Neuronal stem cell (in vitro differentiated cells): Measurements from ENCODE around the gene PLEKHD1.
"Not testable (repeated sequence)": the region's sequence is repeated elsewhere in the genome, so short reads cannot be mapped to it uniquely, and the experiment has no call there.

Source experiments
- DNase-seq: peaks from one replicate; pipeline ENCODE4 v3.0.0-alpha.2; 2013; ENCODE audit warnings: low spot score
- H2AFZ ChIP-seq: one replicate; pipeline ENCODE4 v1.6.1; 2013; ENCODE audit warnings: mild to moderate bottlenecking, low read length, inconsistent platforms
- H2AK5ac ChIP-seq: 2 replicates; pipeline ENCODE4 v1.6.1; 2013; ENCODE audit warnings: low read depth, mild to moderate bottlenecking, inconsistent platforms, low read length, moderate library complexity, mixed read lengths
- H2BK120ac ChIP-seq: 2 replicates; pipeline ENCODE4 v1.6.1; 2013; ENCODE audit warnings: low read depth, mild to moderate bottlenecking, inconsistent platforms, low read length, moderate library complexity, mixed read lengths
- H2BK12ac ChIP-seq: one replicate; pipeline ENCODE4 v1.6.1; 2013; ENCODE audit warnings: low read length, inconsistent platforms
- H2BK15ac ChIP-seq: 2 replicates; pipeline ENCODE4 v1.6.1; 2013; ENCODE audit warnings: mild to moderate bottlenecking, low read length, inconsistent platforms, mixed read lengths
- H2BK5ac ChIP-seq: one replicate; pipeline ENCODE4 v1.6.1; 2013; ENCODE audit warnings: inconsistent platforms, mild to moderate bottlenecking, low read length, moderate library complexity
- H3K14ac ChIP-seq: one replicate; pipeline ENCODE4 v1.6.1; 2013; ENCODE audit warnings: low read length, inconsistent platforms
- H3K18ac ChIP-seq: 2 replicates; pipeline ENCODE4 v1.6.1; 2013; ENCODE audit warnings: low read length, inconsistent platforms
- H3K23ac ChIP-seq: 2 replicates; pipeline ENCODE4 v1.6.1; 2013; ENCODE audit warnings: low read depth, mild to moderate bottlenecking, mixed read lengths, low read length, inconsistent platforms; ENCODE audit not compliant: poor library complexity
- H3K27ac ChIP-seq: replicated peaks from 3 replicates; pipeline ENCODE4 v1.5.1; 2013; ENCODE audit warnings: low read length, inconsistent platforms
- H3K27me3 ChIP-seq, 3 experiments: 2 replicates each; pipeline ENCODE4 v1.6.1; 2013; ENCODE audit warnings: low read length in 3 of 3, mild to moderate bottlenecking in 2 of 3, inconsistent platforms in 1 of 3, low read depth in 1 of 3, mixed read lengths in 1 of 3, moderate library complexity in 1 of 3; ENCODE audit not compliant: control insufficient read depth in 3 of 3, insufficient read depth in 3 of 3
- H3K36me3 ChIP-seq, 2 donors: replicated peaks in 1 of 2; 2 replicates each; pipeline ENCODE4 v1.6.1; 2013; ENCODE audit warnings: low read length in 2 of 2; ENCODE audit not compliant: control insufficient read depth in 2 of 2, insufficient read depth in 2 of 2
- H3K4ac ChIP-seq: 2 replicates; pipeline ENCODE4 v1.6.1; 2013; ENCODE audit warnings: inconsistent platforms, mild to moderate bottlenecking, low read length, moderate library complexity
- H3K4me1 ChIP-seq, 2 donors: 1 replicate in 1 of 2; 2 replicates in 1 of 2; pipeline ENCODE4 v1.6.1; 2013; ENCODE audit warnings: low read length in 2 of 2, low read depth in 1 of 2; ENCODE audit not compliant: control insufficient read depth in 2 of 2, insufficient read depth in 1 of 2
- H3K4me2 ChIP-seq: one replicate; pipeline ENCODE4 v1.6.1; 2013; ENCODE audit warnings: mild to moderate bottlenecking, low read length, inconsistent platforms; ENCODE audit not compliant: insufficient read depth, poor library complexity, severe bottlenecking
- H3K4me3 ChIP-seq, 2 donors: 2 replicates each; pipeline ENCODE4 v1.5.1; 2013; ENCODE audit warnings: low read length in 2 of 2, mild to moderate bottlenecking in 2 of 2, inconsistent platforms in 1 of 2, moderate library complexity in 1 of 2
- H3K79me1 ChIP-seq: one replicate; pipeline ENCODE4 v1.6.1; 2013; ENCODE audit warnings: low read depth, mild to moderate bottlenecking, inconsistent platforms, low read length, moderate library complexity
- H3K9ac ChIP-seq: one replicate; pipeline ENCODE4 v1.6.1; 2013; ENCODE audit warnings: mild to moderate bottlenecking, low read depth, low read length, inconsistent platforms; ENCODE audit not compliant: poor library complexity
- H3K9me3 ChIP-seq, 2 donors: replicated peaks in 1 of 2; 2 replicates each; pipeline versions ENCODE3 to v1.6.1; 2013; ENCODE audit warnings: low read length in 2 of 2, mild to moderate bottlenecking in 2 of 2, inconsistent platforms in 1 of 2, low read depth in 1 of 2, mixed read lengths in 1 of 2, moderate library complexity in 1 of 2; ENCODE audit not compliant: control insufficient read depth in 2 of 2, insufficient read depth in 1 of 2
- H4K8ac ChIP-seq: one replicate; pipeline ENCODE4 v1.6.1; 2013; ENCODE audit warnings: low read depth, mild to moderate bottlenecking, inconsistent platforms, low read length, moderate library complexity
- H4K91ac ChIP-seq: one replicate; pipeline ENCODE4 v1.6.1; 2013; ENCODE audit warnings: low read length, low read depth, mild to moderate bottlenecking, inconsistent platforms; ENCODE audit not compliant: poor library complexity
- WGBS, 2 donors: extraction: QIAGEN DNeasy Blood & Tissue Kit; methylation state at CpG; one replicate each; pipeline ENCODE4 v1.1.7; 2013; ENCODE audit warnings: missing lambda C conversion rate in 2 of 2, mixed read lengths in 1 of 2; ENCODE audit not compliant: insufficient read length in 2 of 2, insufficient replicate concordance in 1 of 2; ENCODE audit errors: extremely low coverage in 2 of 2; 5-methylcytosine and 5-hydroxymethylcytosine counted together

The PLEKHD1 gene

DNA sequence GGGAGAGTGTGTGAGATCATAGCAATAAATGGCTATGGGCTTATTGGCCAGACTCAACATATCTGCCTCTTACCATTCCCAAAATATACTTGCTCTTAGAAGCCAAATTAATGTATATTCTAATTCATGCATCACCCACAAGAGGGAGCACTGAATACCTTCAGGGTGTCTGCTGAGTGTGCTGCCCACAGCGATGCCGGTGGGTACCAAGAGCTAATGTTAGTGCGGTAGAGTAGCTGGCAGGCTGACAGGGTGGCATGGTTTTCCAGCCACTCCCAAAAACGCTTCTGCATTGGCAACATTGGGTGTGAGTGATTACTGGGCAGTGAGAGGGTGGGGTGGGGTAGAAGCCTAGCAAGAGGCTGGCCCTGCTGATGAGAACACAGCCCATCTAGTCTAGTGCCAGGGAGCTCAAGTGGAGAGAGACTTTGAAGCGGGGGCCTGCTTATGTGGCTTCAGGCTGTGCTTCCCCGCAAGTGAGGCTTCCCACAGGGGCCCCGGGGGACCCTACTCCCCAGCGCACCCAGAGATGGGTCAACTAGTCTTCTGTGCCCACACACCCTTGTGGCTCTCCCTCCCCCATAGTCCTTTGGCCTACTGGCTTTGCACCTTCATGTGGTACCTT is 9.2 kb upstream of the PLEKHD1 start:
- Histone ChIP-seq H3K14ac (no peak overlapping the region), H4K91ac (no peak overlapping the region), H3K27me3 (peaks cover 0 to 12% (median 0%) of the 10 kb centered on the region in 3 experiments), H3K4me3 (no peak overlapping the region), H3K27ac (no peak overlapping the region), H4K8ac (peak overlapping the region; percentile 8), H2BK15ac (no peak overlapping the region), H2BK5ac (no peak overlapping the region), H3K9me3 (no peaks in the 10 kb centered on the region), H2AK5ac (peak overlapping the region; percentile 44), H3K23ac (no peak overlapping the region), H2AFZ (no peak overlapping the region), H3K36me3 (no peaks in the 10 kb centered on the region), H3K79me1 (peaks cover 2% of the 10 kb centered on the region), H3K18ac (no peak overlapping the region), H3K4me2 (no peak overlapping the region), H2BK12ac (no peak overlapping the region), H3K4me1 (no peaks in the 10 kb centered on the region), H2BK120ac (no peak overlapping the region), H3K4ac (no peak overlapping the region), H3K9ac (no peak overlapping the region)
- DNase-seq, result no peak
- no CpG with 5 or more reads among the region's 8 CpGs for WGBS, 2 donors

DNA sequence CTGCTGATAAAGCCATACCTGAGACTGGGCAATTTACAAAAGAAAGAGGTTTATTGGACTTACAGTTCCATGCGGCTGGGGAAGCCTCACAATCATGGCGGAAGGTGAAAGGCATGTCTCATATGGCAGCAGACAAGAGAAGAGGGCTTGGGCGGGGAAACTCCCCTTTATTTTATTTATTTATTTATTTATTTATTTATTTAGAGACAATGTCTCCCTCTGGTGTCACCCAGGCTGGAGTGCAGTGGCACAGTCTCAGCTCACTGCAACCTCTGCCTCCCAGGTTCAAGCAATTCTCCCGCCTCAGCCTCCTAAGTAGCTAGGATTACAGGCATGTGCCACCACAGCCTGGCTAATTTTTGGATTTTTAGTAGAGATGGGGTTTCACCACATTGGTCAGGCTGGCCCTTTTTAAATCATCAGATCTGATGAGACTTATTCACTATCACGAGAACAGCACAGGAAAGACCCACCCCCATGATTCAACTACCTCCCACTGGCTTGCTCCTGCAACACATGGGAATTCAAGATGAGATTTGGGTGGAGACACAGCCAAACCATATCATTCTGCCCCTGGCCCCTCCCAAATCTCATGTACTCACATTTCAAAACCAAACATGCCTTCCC is 7.6 kb upstream of the PLEKHD1 start:
- not testable (repeated sequence) for H4K91ac ChIP-seq, H2AK5ac ChIP-seq, H2BK12ac ChIP-seq, H3K4me1 ChIP-seq, H3K14ac ChIP-seq, H4K8ac ChIP-seq, H3K4me2 ChIP-seq, H3K9ac ChIP-seq, H2BK5ac ChIP-seq, H3K4ac ChIP-seq, H3K23ac ChIP-seq, H3K9me3 ChIP-seq, H3K4me3 ChIP-seq, DNase-seq, H2AFZ ChIP-seq, H2BK120ac ChIP-seq, H3K18ac ChIP-seq, H3K27ac ChIP-seq, H3K79me1 ChIP-seq, H2BK15ac ChIP-seq, H3K36me3 ChIP-seq
- peaks cover 0 to 23% (median 4%) of the 10 kb centered on the region in 3 experiments for H3K27me3 ChIP-seq
- WGBS, 2 donors, result no CpG with 5 or more reads among the region's 5 CpGs

DNA sequence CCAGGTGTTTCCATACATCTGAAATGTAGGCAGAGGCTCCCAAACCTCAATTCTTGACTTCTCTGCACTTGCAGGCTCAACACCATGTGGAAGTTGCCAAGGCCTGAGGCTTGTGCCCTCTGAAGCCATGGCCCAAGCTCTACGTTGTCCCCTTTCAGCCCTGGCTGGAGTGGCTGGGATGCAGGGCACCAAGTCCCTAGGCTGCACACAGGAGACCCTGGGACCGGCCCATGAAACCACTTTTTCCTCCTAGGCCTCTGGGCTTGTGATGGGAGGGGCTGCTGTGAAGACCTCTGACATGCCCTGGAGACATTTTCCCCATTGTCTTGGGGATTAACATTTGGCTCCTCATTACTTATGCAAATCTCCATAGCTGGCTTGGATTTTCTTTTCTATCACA is 6.5 kb upstream of the PLEKHD1 start:
- H4K8ac ChIP-seq, H3K4me2 ChIP-seq, H3K23ac ChIP-seq, H2AK5ac ChIP-seq, H3K36me3 ChIP-seq, H2BK5ac ChIP-seq, H3K9ac ChIP-seq, H4K91ac ChIP-seq, H3K4ac ChIP-seq, H3K4me3 ChIP-seq, H3K4me1 ChIP-seq, H3K27ac ChIP-seq, DNase-seq, H3K79me1 ChIP-seq, H2AFZ ChIP-seq, H2BK15ac ChIP-seq, H2BK120ac ChIP-seq, H3K18ac ChIP-seq, H3K9me3 ChIP-seq, H2BK12ac ChIP-seq, H3K14ac ChIP-seq: not testable (repeated sequence)
- WGBS, 2 donors, result no CpG with 5 or more reads among the region's 2 CpGs
- peaks cover 0 to 34% (median 14%) of the 10 kb centered on the region in 3 experiments for H3K27me3 ChIP-seq

DNA sequence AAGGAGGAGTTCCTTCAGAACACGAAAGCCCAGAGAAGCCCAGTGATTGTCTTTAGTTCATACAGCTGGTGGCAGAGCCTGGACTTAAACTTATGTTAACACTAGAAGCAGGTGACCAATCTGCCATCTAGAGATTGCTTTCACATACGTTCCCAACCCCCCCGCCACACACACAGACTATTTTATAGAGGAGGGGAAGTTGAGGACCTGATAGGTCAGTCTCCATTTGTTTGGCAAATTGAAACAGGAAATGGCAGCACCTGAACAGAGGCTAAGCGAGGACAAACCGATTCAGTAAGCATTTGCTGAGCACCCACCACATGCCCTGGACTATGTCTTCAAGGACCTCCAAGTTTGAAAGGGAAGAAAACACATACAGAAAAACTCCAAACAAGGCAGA is 4.8 kb upstream of the PLEKHD1 start:
- Histone ChIP-seq H2BK5ac (no peak overlapping the region), H3K9ac (no peak overlapping the region), H3K79me1 (peaks cover 2% of the 10 kb centered on the region), H2BK120ac (no peak overlapping the region), H3K9me3 (no peaks in the 10 kb centered on the region), H4K8ac (no peak overlapping the region), H3K4me2 (no peak overlapping the region), H3K4me1 (peaks cover 0 to 6% of the 10 kb centered on the region in 2 donors), H3K27ac (no peak overlapping the region), H2AFZ (no peak overlapping the region), H3K23ac (no peak overlapping the region), H2AK5ac (no peak overlapping the region), H3K36me3 (no peaks in the 10 kb centered on the region), H3K27me3 (peaks cover 9 to 49% (median 29%) of the 10 kb centered on the region in 3 experiments), H3K4ac (no peak overlapping the region), H3K18ac (no peak overlapping the region), H4K91ac (no peak overlapping the region), H3K4me3 (no peak overlapping the region), H2BK12ac (no peak overlapping the region), H3K14ac (no peak overlapping the region), H2BK15ac (no peak overlapping the region)
- no CpG with 5 or more reads among the region's 5 CpGs for whole genome bisulfite sequencing, 2 donors
- no peak for DNase-seq
